Memory B cell (primary cell): ENCODE measurements around the gene LTBP1.
"Not testable (repeated sequence)": the region's sequence is repeated elsewhere in the genome, so short reads cannot be mapped to it uniquely, and the experiment has no call there.

Source experiments
- ATAC-seq: fragments of 150-1000 bp; cut with Tn5 transposase; 2 replicates; pipeline ENCODE4 v1.10.0; 2021; ENCODE audit warnings: low read depth, mild to moderate bottlenecking, moderate library complexity
- DNase-seq, 2 donors: peaks; one replicate each; pipeline ENCODE4 v3.0.0; 2022; ENCODE audit warnings: low spot score in 2 of 2
- H3K27ac Mint-ChIP-seq: one replicate; pipeline ENCODE4 v1.8.0; 2022; ENCODE audit warnings: mild to moderate bottlenecking, moderate library complexity, mixed read lengths
- H3K27me3 Mint-ChIP-seq: one replicate; pipeline ENCODE4 v1.8.0; 2022; ENCODE audit warnings: mixed read lengths
- H3K36me3 Mint-ChIP-seq: one replicate; pipeline ENCODE4 v1.8.0; 2022; ENCODE audit warnings: mild to moderate bottlenecking, mixed read lengths
- H3K4me1 Mint-ChIP-seq: one replicate; pipeline ENCODE4 v1.8.0; 2022; ENCODE audit warnings: mixed read lengths
- H3K4me3 Mint-ChIP-seq: one replicate; pipeline ENCODE4 v1.8.0; 2022; ENCODE audit warnings: mild to moderate bottlenecking, moderate library complexity, mixed read lengths
- H3K9me3 Mint-ChIP-seq: one replicate; pipeline ENCODE4 v1.8.0; 2022; ENCODE audit warnings: mixed read lengths

LTBP1 gene

DNA sequence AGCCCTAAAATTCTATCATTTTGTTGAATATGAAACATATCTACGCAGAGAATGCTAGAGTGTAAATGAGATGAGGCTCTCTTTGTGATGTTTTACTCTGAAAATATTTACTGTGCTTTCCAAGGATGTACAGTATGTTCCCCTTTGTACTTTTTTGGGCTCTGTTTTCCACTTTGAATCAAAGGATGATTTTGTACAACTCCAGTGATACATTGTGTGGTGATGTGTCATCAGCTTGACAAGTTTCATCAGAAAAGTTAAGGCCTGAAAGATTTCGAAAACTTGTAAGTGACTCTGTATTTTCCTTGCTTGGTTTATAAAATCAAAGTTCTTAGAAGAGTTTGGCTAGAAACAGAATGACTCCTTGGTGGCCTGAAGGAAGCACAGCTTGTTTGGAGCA, 206.3 kb downstream of the LTBP1 start:
- no peak overlapping the region for H3K27ac Mint-ChIP-seq
- H3K36me3 Mint-ChIP-seq: no peaks in the 10 kb centered on the region
- no peaks in the 10 kb centered on the region for H3K9me3 Mint-ChIP-seq
- no peak overlapping the region for H3K4me3 Mint-ChIP-seq
- DNase-seq (no peak), ATAC-seq (no peak)
- H3K27me3 Mint-ChIP-seq: peaks cover 3% of the 10 kb centered on the region
- no peaks in the 10 kb centered on the region for H3K4me1 Mint-ChIP-seq

DNA sequence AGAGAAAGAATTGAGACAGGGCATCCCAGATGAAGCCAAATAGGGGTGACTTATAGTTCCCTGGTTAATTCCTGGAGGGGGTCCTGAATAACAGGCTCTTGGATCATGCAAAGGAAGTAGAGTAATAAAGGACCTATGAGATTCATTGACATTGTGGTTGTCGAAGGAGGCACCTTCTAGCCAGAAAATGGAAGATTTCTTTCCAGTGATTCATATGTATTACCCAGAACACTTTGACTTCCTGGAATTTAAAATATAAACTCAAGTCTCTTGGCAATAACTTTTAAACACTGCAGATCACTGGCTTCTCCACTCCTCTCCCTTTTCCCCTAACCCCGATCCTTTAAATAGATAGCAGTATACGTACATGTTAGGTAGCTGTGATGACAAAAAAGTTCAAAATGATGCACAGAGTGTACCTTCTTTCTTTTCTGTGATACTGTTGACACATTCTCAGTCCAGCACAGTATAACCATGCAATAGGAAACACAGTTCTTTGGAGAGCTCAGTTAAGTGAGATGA, 211.8 kb downstream of the LTBP1 start:
- no peaks in the 10 kb centered on the region for H3K4me1 Mint-ChIP-seq
- ATAC-seq (no peak), DNase-seq (no peak)
- no peaks in the 10 kb centered on the region for H3K36me3 Mint-ChIP-seq
- no peak overlapping the region for H3K27ac Mint-ChIP-seq
- H3K27me3 Mint-ChIP-seq: no peaks in the 10 kb centered on the region
- no peaks in the 10 kb centered on the region for H3K9me3 Mint-ChIP-seq
- H3K4me3 Mint-ChIP-seq: no peak overlapping the region

GRCh38 chr2:33160191-33160590, 213.4 kb downstream of the LTBP1 start:
- Mint-ChIP-seq H3K27ac (no peak overlapping the region), H3K4me1 (no peaks in the 10 kb centered on the region)
- DNase-seq: no peak

GRCh38 chr2:33166287-33166881, 219.6 kb downstream of the LTBP1 start:
- no peak for ATAC-seq
- Mint-ChIP-seq H3K27ac (no peak overlapping the region), H3K4me3 (no peak overlapping the region), H3K36me3 (no peaks in the 10 kb centered on the region), H3K27me3 (peaks cover 6% of the 10 kb centered on the region), H3K4me1 (no peaks in the 10 kb centered on the region), H3K9me3 (no peaks in the 10 kb centered on the region)
- no peak for DNase-seq

More at GRCh38 chr2:33160191-33160590, 213.4 kb downstream of the LTBP1 start:
- H3K4me3 Mint-ChIP-seq: no peak overlapping the region
- no peaks in the 10 kb centered on the region for H3K36me3 Mint-ChIP-seq
- ATAC-seq: no peak
- no peaks in the 10 kb centered on the region for H3K9me3 Mint-ChIP-seq
- peaks cover 3% of the 10 kb centered on the region for H3K27me3 Mint-ChIP-seq

DNA sequence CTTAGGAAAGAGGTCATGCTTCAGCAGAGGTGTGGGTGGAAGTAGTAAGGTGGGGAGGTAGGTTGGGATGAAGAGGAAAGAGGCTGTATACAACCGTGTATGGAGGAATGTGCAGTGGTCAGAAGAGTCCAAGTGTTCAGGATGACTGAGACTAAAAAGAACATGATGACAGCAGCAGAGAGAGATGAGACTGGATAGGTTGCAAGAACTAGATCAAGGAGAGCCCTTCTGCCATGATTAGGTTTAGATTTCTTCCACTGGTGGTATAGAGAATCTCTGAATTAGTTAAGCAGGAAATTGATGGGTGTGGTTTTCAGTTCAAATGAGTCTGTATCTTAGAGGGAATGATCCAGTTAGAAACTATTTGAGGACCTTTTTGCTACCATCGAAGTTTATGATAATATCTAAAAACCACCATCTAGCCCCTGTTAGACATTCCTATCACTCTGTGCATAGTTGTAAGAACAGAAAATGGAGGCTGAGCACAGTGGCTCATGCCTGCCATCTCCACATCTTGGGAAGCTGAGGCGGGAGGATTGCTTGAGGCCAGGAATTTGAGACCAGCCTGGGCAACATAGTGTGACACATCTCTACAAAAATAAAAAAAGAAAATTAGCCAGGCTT, 221.0 kb downstream of the LTBP1 start:
- Mint-ChIP-seq H3K27ac (no peak overlapping the region), H3K4me1 (no peaks in the 10 kb centered on the region), H3K27me3 (peaks cover 6% of the 10 kb centered on the region), H3K4me3 (no peak overlapping the region), H3K9me3 (no peaks in the 10 kb centered on the region), H3K36me3 (no peaks in the 10 kb centered on the region)
- no peak for DNase-seq
- no peak for ATAC-seq

DNA sequence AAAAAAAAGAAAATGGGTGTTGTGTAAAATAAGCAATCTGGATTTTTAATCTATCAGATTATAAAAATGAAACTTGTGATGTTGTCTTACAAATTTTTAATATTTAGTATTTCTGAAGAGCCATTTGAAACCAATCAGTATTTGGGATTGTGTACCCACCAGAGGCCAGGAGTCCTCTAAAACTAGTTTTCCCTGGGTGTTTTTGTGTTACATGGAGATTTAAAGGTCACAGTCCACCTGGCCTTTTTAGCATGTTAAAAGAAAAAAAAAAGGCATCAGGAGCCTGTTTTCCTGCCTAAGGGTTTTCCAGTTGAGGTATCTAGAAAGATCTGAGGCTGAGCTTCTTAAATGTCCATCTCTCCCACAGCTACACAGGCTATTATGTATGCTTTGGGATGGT, 221.7 kb downstream of the LTBP1 start:
- H3K4me3 Mint-ChIP-seq: no peak overlapping the region
- no peaks in the 10 kb centered on the region for H3K4me1 Mint-ChIP-seq
- H3K36me3 Mint-ChIP-seq: no peaks in the 10 kb centered on the region
- H3K9me3 Mint-ChIP-seq: peaks cover 1% of the 10 kb centered on the region
- no peak for ATAC-seq
- H3K27ac Mint-ChIP-seq: no peak overlapping the region
- peaks cover 6% of the 10 kb centered on the region for H3K27me3 Mint-ChIP-seq
- DNase-seq: no peak

- Mint-ChIP-seq H3K27ac (no peak overlapping the region), H3K27me3 (peaks cover 6% of the 10 kb centered on the region), H3K9me3 (peaks cover 1% of the 10 kb centered on the region), H3K4me3 (no peak overlapping the region), H3K36me3 (no peaks in the 10 kb centered on the region), H3K4me1 (no peaks in the 10 kb centered on the region)
- DNase-seq: no peak
- ATAC-seq: no peak
Measured at GRCh38 chr2:33168922-33169321, 222.2 kb downstream of the LTBP1 start.

DNA sequence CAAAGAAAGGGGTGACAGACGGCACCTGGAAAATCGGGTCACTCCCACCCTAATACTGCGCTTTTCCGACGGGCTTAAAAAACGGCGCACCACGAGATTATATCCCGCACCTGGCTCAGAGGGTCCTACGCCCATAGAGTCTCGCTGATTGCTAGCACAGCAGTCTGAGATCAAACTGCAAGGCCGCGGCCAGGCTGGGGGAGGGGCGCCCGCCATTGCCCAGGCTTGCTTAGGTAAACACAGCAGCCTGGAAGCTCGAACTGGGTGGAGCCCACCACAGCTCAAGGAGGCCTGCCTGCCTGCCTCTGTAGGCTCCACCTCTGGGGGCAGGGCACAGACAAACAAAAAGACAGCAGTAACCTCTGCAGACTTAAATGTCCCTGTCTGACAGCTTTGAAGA, 223.5 kb downstream of the LTBP1 start:
- H3K4me1 Mint-ChIP-seq, H3K36me3 Mint-ChIP-seq, H3K27me3 Mint-ChIP-seq, H3K27ac Mint-ChIP-seq, H3K9me3 Mint-ChIP-seq, ATAC-seq, DNase-seq, H3K4me3 Mint-ChIP-seq: not testable (repeated sequence)

DNA sequence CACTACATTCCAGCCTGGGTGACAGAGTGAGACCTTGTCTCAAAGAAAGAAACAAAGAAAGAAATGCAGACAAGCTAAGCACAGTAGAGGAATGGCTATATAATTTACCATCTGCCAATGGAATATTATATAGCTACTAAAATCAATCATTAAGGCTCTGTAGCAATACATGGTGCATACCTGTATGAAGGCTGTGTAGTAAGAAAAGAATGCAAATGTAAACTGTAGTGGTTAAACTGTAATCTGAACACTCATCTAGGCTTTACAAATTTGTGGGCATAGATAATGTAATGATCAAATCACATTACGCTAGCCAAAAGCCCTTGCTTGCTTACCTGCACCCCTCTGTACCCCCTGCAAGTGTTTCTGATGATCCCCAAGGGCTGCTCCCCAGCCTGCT, 230.9 kb downstream of the LTBP1 start:
- no peak overlapping the region for H3K4me3 Mint-ChIP-seq
- no peaks in the 10 kb centered on the region for H3K27me3 Mint-ChIP-seq
- no peak for ATAC-seq
- H3K9me3 Mint-ChIP-seq: peaks cover 1% of the 10 kb centered on the region
- no peaks in the 10 kb centered on the region for H3K36me3 Mint-ChIP-seq
- H3K4me1 Mint-ChIP-seq: no peaks in the 10 kb centered on the region
- H3K27ac Mint-ChIP-seq: no peak overlapping the region
- no peak for DNase-seq

DNA sequence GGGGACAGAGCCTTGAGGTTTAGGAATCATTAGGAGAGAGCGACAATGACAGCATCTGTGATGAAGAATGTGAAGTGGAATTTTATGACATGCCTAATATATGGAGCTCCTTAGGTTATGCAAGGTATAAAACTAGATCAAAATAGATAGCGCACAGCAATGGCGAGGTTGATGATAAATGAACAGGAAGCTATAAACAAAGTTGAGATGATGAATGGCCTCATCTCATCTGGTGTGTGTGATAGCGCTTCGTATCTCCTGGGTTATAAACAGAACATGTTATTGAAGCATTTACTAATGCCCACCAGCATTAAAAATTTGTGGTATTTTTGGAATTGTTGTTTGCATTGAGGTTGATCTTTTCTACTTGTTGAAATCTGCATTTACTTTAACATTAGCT, 231.5 kb downstream of the LTBP1 start:
- Mint-ChIP-seq H3K4me1 (no peaks in the 10 kb centered on the region), H3K9me3 (no peaks in the 10 kb centered on the region), H3K36me3 (no peaks in the 10 kb centered on the region), H3K27me3 (no peaks in the 10 kb centered on the region), H3K27ac (no peak overlapping the region), H3K4me3 (no peak overlapping the region)
- no peak for DNase-seq
- ATAC-seq: no peak

- no peaks in the 10 kb centered on the region for H3K36me3 Mint-ChIP-seq
- H3K27me3 Mint-ChIP-seq: no peaks in the 10 kb centered on the region
- no peak for ATAC-seq
- no peak overlapping the region for H3K4me3 Mint-ChIP-seq
- DNase-seq: no peak
- no peaks in the 10 kb centered on the region for H3K4me1 Mint-ChIP-seq
- H3K9me3 Mint-ChIP-seq: no peaks in the 10 kb centered on the region
- no peak overlapping the region for H3K27ac Mint-ChIP-seq
Measured at GRCh38 chr2:33180915-33181314, 234.2 kb downstream of the LTBP1 start.

DNA sequence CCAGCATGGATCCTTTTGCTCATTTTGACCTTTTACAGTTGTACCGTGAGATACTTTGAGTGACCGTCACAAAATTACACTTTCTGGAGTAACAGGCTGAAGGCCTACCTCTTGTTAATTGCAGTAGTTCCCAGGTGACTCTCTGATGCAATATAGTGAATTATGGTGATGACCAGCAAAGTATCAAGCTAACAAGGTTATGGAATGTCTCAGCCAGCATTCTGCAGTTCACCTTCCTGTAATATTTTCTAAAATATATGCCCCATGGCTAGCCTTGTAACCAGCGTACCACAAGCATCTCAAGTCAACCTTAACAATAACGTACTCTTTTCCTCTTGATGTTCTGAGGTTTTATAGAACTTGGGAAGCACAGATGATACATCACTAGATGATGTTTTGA, 234.7 kb downstream of the LTBP1 start:
- Mint-ChIP-seq H3K4me3 (no peak overlapping the region), H3K9me3 (no peaks in the 10 kb centered on the region), H3K27me3 (no peaks in the 10 kb centered on the region), H3K4me1 (no peaks in the 10 kb centered on the region), H3K36me3 (no peaks in the 10 kb centered on the region), H3K27ac (no peak overlapping the region)
- ATAC-seq (no peak), DNase-seq (no peak)

- Mint-ChIP-seq H3K36me3 (no peaks in the 10 kb centered on the region), H3K4me3 (no peak overlapping the region), H3K9me3 (no peaks in the 10 kb centered on the region), H3K27ac (no peak overlapping the region), H3K27me3 (no peaks in the 10 kb centered on the region), H3K4me1 (no peaks in the 10 kb centered on the region)
- no peak for ATAC-seq
- DNase-seq: no peak
Measured at GRCh38 chr2:33184041-33184440, 237.3 kb downstream of the LTBP1 start.

DNA sequence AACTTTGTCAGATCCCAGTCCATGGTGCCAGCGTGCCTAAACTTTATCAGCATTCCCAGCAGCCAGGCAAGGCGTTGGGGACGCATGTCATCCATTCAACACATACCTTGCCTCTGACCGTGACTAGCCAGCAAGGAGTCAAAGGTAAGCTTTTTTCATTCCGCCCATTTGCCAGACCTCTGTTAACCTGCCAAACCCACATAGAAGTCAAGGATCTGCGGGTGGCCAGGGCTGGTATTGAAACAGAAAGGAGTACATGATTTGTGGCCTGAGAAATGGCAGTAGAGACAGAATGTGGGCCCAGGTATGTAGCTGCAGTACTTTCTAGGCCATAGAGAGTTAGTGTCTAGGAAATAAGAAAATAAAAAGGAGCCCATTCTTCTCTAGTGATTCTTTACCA, 240.2 kb downstream of the LTBP1 start:
- Mint-ChIP-seq H3K4me3 (no peak overlapping the region), H3K4me1 (no peaks in the 10 kb centered on the region), H3K36me3 (no peaks in the 10 kb centered on the region), H3K27me3 (peaks cover 2% of the 10 kb centered on the region), H3K27ac (no peak overlapping the region), H3K9me3 (no peaks in the 10 kb centered on the region)
- DNase-seq (no peak), ATAC-seq (no peak)

DNA sequence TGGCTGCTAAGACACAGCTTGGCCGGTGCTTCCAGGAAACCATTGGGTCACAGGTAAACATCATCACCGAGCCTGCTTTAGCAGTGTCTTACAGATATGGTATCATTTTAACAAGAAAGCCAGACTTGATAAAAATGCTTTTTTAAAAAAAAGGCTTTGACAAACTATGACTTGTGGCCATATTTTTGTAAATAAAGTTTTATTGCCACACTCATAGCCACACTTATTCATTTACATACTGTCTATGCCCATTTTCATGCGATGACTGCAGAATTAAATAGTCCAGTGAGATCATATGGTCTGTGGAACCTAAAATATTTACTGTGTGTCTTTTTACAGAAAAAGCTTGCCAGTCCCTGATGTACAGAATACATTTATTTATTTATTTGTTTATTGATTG, 242.0 kb downstream of the LTBP1 start:
- no peak for DNase-seq
- no peaks in the 10 kb centered on the region for H3K36me3 Mint-ChIP-seq
- H3K27me3 Mint-ChIP-seq: peaks cover 2% of the 10 kb centered on the region
- no peak overlapping the region for H3K27ac Mint-ChIP-seq
- no peak for ATAC-seq
- no peak overlapping the region for H3K4me3 Mint-ChIP-seq
- no peaks in the 10 kb centered on the region for H3K9me3 Mint-ChIP-seq
- H3K4me1 Mint-ChIP-seq: no peaks in the 10 kb centered on the region
